Stomach (tissue), 9 donors: ENCODE data around the gene GTPBP2. TPM values are rescaled to one million over a fixed set of nuclear protein-coding genes. Genes with fewer than 3 reads are reported as not detected.

Source experiments
- DNase-seq, 2 donors: peaks; one replicate each; pipeline versions ENCODE4 v3.0.0 to v3.0.0-alpha.2; 2013 to 2019
- H3K27ac ChIP-seq, 5 donors: fragments of 200-600 bp in 4 of 5; sonication (generic) in 4 of 5; one replicate each; pipeline ENCODE4 v1.5.1; 2013 to 2019; ENCODE audit warnings: mild to moderate bottlenecking in 1 of 5, moderate library complexity in 1 of 5
- H3K27me3 ChIP-seq, 3 donors: fragments of 200-600 bp; sonication (generic); one replicate each; pipeline ENCODE4 v1.5.1; 2017 to 2019; ENCODE audit warnings: mixed run types in 1 of 3
- H3K36me3 ChIP-seq, 4 donors: fragments of 200-600 bp; sonication (generic); 1 replicate in 3 of 4; 2 replicates in 1 of 4; pipeline ENCODE4 v1.5.1; 2016 to 2019
- H3K4me1 ChIP-seq, 4 donors: fragments of 200-600 bp; sonication (generic); one replicate each; pipeline ENCODE4 v1.5.1; 2016 to 2019
- H3K4me3 ChIP-seq, 4 donors: fragments of 200-600 bp; sonication (generic) in 3 of 4; one replicate each; pipeline ENCODE4 v1.5.1; 2016 to 2019; ENCODE audit warnings: mild to moderate bottlenecking in 1 of 4
- H3K9me3 ChIP-seq, 4 donors: fragments of 200-600 bp; sonication (generic); one replicate each; pipeline ENCODE4 v1.5.1; 2016 to 2019
- CTCF ChIP-seq, 7 experiments: fragments of 450-650 bp in 4 of 7; fragments of 200-600 bp in 3 of 7; sonication (generic) in 3 of 7; IDR thresholded peaks; one replicate each; pipeline ENCODE4 v1.5.1; 2016 to 2019; ENCODE audit warnings: antibody characterized with exemption in 7 of 7, control low read depth in 2 of 7, mild to moderate bottlenecking in 1 of 7
- EP300 ChIP-seq: sonication (generic); formaldehyde crosslinking; IDR thresholded peaks from one replicate; pipeline ENCODE4 v1.6.1; 2017; ENCODE audit warnings: antibody characterized with exemption
- POLR2A ChIP-seq, 4 donors: fragments of 450-650 bp; IDR thresholded peaks; one replicate each; pipeline ENCODE4 v1.6.1; 2016; ENCODE audit warnings: antibody characterized with exemption in 4 of 4, control low read depth in 2 of 4, mild to moderate bottlenecking in 1 of 4, moderate library complexity in 1 of 4
- POLR2AphosphoS5 ChIP-seq, 3 donors: sonication (generic); formaldehyde crosslinking; IDR thresholded peaks; one replicate each; pipeline ENCODE4 v1.6.1; 2016; ENCODE audit warnings: antibody characterized with exemption in 3 of 3
- WGBS, 5 donors: extraction: QIAGEN DNeasy Blood & Tissue Kit in 3 of 5; methylation state at CpG; one replicate each; pipeline versions ENCODE4 v1.1.5 to v1.1.7; 2013 to 2018; 5-methylcytosine and 5-hydroxymethylcytosine counted together
- intact Hi-C: fragments of 100-400 bp; cut with DNase I; formaldehyde crosslinking; loops from one replicate; pipeline ENCODE4 v1.15.1; 2023; ENCODE audit warnings: low total_unique reads
- polyA plus RNA-seq, 3 donors: library from polyadenylated mRNA; stranded (reverse); fragments of 200-250 nt; gene quantifications; one replicate each; pipeline ENCODE4 v1.2.3, GENCODE V29; 2013
- total RNA-seq, 5 donors: library from RNA; depleted of rRNA; stranded (reverse); fragments of >200 nt; gene quantifications; one replicate each; pipeline versions ENCODE4 v1.1.0 to v1.2.3, GENCODE V29; 2014 to 2016
- donor health status: healthy with polysubstance abuse.
- donor health status: Bipolar disorder and iron deficiency.
- donor health status: healthy.

GTPBP2 gene
- total and polyA plus RNA-seq, 8 donors: 26.3 to 83.8 (median 45.4) TPM

- no peak overlapping the region for H3K27ac ChIP-seq
- peaks cover 69 to 98% (median 97%) of the 10 kb centered on the region in 4 donors for H3K36me3 ChIP-seq
- H3K9me3 ChIP-seq: no peaks in the 10 kb centered on the region
- no peaks in the 10 kb centered on the region for H3K27me3 ChIP-seq
- no peak for TF ChIP-seq CTCF (IDR thresholded peaks at IDR 0.05)
- no peak for TF ChIP-seq POLR2A (IDR thresholded peaks at IDR 0.05)
- no peak overlapping the region for H3K4me3 ChIP-seq
- WGBS, 5 donors: 92 to 97% (median 95%) methylated on average over 8 of the region's 8 CpGs
- intact Hi-C loops: no loop called here
- peaks cover 13 to 37% (median 26%) of the 10 kb centered on the region in 4 donors for H3K4me1 ChIP-seq
- DNase-seq: no peak
These were observed 45.9 kb upstream of the GTPBP2 start for GRCh38 chr6:43674921-43675320.

GRCh38 chr6:43674291-43674690, 45.2 kb upstream of the GTPBP2 start:
- intact Hi-C loops: no loop called here
- peaks cover 20 to 44% (median 32%) of the 10 kb centered on the region in 4 donors for H3K4me1 ChIP-seq

GRCh38 chr6:43673444-43674084, 44.5 kb upstream of the GTPBP2 start:
- Histone ChIP-seq H3K27me3 (no peaks in the 10 kb centered on the region), H3K27ac (peak overlapping the region in 3 of 5 donors; percentile 20 to 74 (median 42)), H3K4me3 (no peak overlapping the region), H3K9me3 (no peaks in the 10 kb centered on the region), H3K36me3 (peaks cover 65 to 85% (median 84%) of the 10 kb centered on the region in 4 donors), H3K4me1 (peaks cover 27 to 51% (median 39%) of the 10 kb centered on the region in 4 donors)
- TF ChIP-seq POLR2AphosphoS5 (IDR thresholded peaks at IDR 0.05): no peak
- no peak for TF ChIP-seq POLR2A (IDR thresholded peaks at IDR 0.05)
- no peak for TF ChIP-seq EP300
- no peak for TF ChIP-seq CTCF (IDR thresholded peaks at IDR 0.05)
- intact Hi-C loops: no loop called here
- 78 to 90% (median 83%) methylated on average over 12 to 15 of the region's 15 CpGs for WGBS, 5 donors
- DNase-seq: peak in 1 of 2 donors; percentile 72

More at GRCh38 chr6:43674291-43674690, 45.2 kb upstream of the GTPBP2 start:
- Histone ChIP-seq H3K27ac (peak overlapping the region in 1 of 5 donors; percentile 74), H3K36me3 (peaks cover 69 to 92% (median 91%) of the 10 kb centered on the region in 4 donors), H3K9me3 (no peaks in the 10 kb centered on the region), H3K27me3 (no peaks in the 10 kb centered on the region), H3K4me3 (no peak overlapping the region)
- no peak for DNase-seq
- TF ChIP-seq CTCF (IDR thresholded peaks at IDR 0.05) (no peak), POLR2AphosphoS5 (IDR thresholded peaks at IDR 0.05) (no peak), POLR2A (IDR thresholded peaks at IDR 0.05) (no peak), EP300 (no peak)
- WGBS, 5 donors: 90 to 97% (median 94%) methylated on average over 2 of the region's 2 CpGs

- Histone ChIP-seq H3K4me1 (peaks cover 42 to 66% (median 54%) of the 10 kb centered on the region in 4 donors), H3K36me3 (peaks cover 50 to 70% (median 68%) of the 10 kb centered on the region in 4 donors), H3K27ac (peak overlapping the region; percentile 4 to 74 (median 53)), H3K4me3 (no peak overlapping the region), H3K27me3 (no peaks in the 10 kb centered on the region), H3K9me3 (no peaks in the 10 kb centered on the region)
- 63 to 73% (median 70%) methylated on average over 14 to 16 of the region's 16 CpGs for whole genome bisulfite sequencing, 5 donors
- peak; percentile 47 to 67 for DNase-seq
- TF ChIP-seq POLR2AphosphoS5 (IDR thresholded peaks at IDR 0.05): peak in 2 of 3 donors; percentile 28 to 46
- no peak for TF ChIP-seq POLR2A (IDR thresholded peaks at IDR 0.05)
- intact Hi-C loops: no loop called here
These were observed 43.0 kb upstream of the GTPBP2 start for GRCh38 chr6:43671801-43672690.
